ENCODE measurements around the gene ABCC8.

The ABCC8 gene

DNA sequence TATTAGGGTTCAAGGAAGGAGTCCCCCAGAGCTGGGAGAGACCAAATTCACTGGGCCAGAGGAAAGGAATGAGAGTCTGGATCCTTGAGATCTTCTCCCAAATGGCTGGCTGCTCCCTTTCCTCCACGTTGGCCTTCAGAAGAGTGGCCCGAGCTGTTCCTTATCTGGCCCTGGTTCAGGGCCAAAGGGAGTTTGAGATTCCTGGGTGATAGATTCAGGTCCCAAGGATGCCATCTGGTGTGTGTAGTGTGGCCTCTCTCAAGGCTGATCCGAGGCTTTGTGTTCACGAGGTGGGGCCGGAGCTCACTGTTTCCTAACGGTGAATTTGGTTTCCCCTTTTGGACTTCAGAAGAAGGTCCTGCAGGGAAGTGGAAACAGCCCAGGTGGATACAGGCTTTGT, 17.4 kb upstream of the ABCC8 start:
- Histone ChIP-seq H3K4me1 (ENCODE audit: control insufficient read depth, insufficient read depth, low read depth, low read length) (no peaks in the 10 kb centered on the region), H3K23ac (ENCODE audit: low read length in 2 of 2) (no peak overlapping the region), H3K4me3 (ENCODE audit: insufficient read depth in 1 of 2, low read depth in 1 of 2, low read length in 2 of 2) (no peak overlapping the region), H2AK5ac (ENCODE audit: low read length, severe bottlenecking) (no peak overlapping the region), H3K4me2 (ENCODE audit: low read length, poor library complexity, severe bottlenecking) (no peak overlapping the region), H4K8ac (ENCODE audit: low read length) (no peak overlapping the region), H2BK15ac (ENCODE audit: low read depth, poor library complexity, severe bottlenecking) (no peak overlapping the region), H3K9ac (ENCODE audit: low read length) (no peak overlapping the region), H3K18ac (ENCODE audit: low read depth in 1 of 2, low read length in 2 of 2) (no peak overlapping the region), H3K14ac (ENCODE audit: low read length in 2 of 2) (no peak overlapping the region), H2BK12ac (ENCODE audit: low read length in 2 of 2) (no peak overlapping the region), H2BK120ac (ENCODE audit: low read depth, low read length) (no peak overlapping the region), H3K36me3 (ENCODE audit: control insufficient read depth in 1 of 2, insufficient read depth in 2 of 2, low read depth in 1 of 2, low read length in 2 of 2) (no peaks in the 10 kb centered on the region), H4K91ac (ENCODE audit: low read length) (no peak overlapping the region), H3K4ac (ENCODE audit: low read depth in 1 of 2, low read length in 2 of 2) (no peak overlapping the region), H2BK5ac (ENCODE audit: low read depth, low read length, poor library complexity, severe bottlenecking) (no peak overlapping the region), H3K27ac (ENCODE audit: low read length, poor library complexity, severe bottlenecking) (no peak overlapping the region), H3K9me3 (ENCODE audit: control insufficient read depth, low read length) (no peaks in the 10 kb centered on the region), H3K27me3 (ENCODE audit: control insufficient read depth in 1 of 2, insufficient read depth in 1 of 2, low read length in 2 of 2) (peaks cover 47 to 92% of the 10 kb centered on the region in 2 experiments), H3K79me1 (replicated peaks; ENCODE audit: low read length, poor library complexity, severe bottlenecking) (no peaks in the 10 kb centered on the region), H2AFZ (ENCODE audit: low read depth, low read length) (no peak overlapping the region)
- WGBS = 78% methylated on average over 6 of the region's 6 CpGs
- no peak for DNase-seq

- Histone ChIP-seq H3K18ac (ENCODE audit: low read depth in 1 of 2, low read length in 2 of 2) (no peak overlapping the region), H3K9ac (ENCODE audit: low read length) (no peak overlapping the region), H3K23ac (ENCODE audit: low read length in 2 of 2) (no peak overlapping the region), H2AFZ (ENCODE audit: low read depth, low read length) (no peak overlapping the region), H4K8ac (ENCODE audit: low read length) (no peak overlapping the region), H3K27ac (ENCODE audit: low read length, poor library complexity, severe bottlenecking) (no peak overlapping the region), H2AK5ac (ENCODE audit: low read length, severe bottlenecking) (no peak overlapping the region), H2BK120ac (ENCODE audit: low read depth, low read length) (no peak overlapping the region), H3K79me1 (replicated peaks; ENCODE audit: low read length, poor library complexity, severe bottlenecking) (no peaks in the 10 kb centered on the region), H3K9me3 (ENCODE audit: control insufficient read depth, low read length) (no peaks in the 10 kb centered on the region), H3K4me1 (ENCODE audit: control insufficient read depth, insufficient read depth, low read depth, low read length) (no peaks in the 10 kb centered on the region), H3K4ac (ENCODE audit: low read depth in 1 of 2, low read length in 2 of 2) (no peak overlapping the region), H2BK12ac (ENCODE audit: low read length in 2 of 2) (no peak overlapping the region), H3K4me3 (ENCODE audit: insufficient read depth in 1 of 2, low read depth in 1 of 2, low read length in 2 of 2) (no peak overlapping the region), H4K91ac (ENCODE audit: low read length) (no peak overlapping the region), H2BK5ac (ENCODE audit: low read depth, low read length, poor library complexity, severe bottlenecking) (no peak overlapping the region), H3K36me3 (ENCODE audit: control insufficient read depth in 1 of 2, insufficient read depth in 2 of 2, low read depth in 1 of 2, low read length in 2 of 2) (no peaks in the 10 kb centered on the region), H3K27me3 (ENCODE audit: control insufficient read depth in 1 of 2, insufficient read depth in 1 of 2, low read length in 2 of 2) (peaks cover 36 to 76% of the 10 kb centered on the region in 2 experiments), H3K4me2 (ENCODE audit: low read length, poor library complexity, severe bottlenecking) (no peak overlapping the region), H3K14ac (ENCODE audit: low read length in 2 of 2) (no peak overlapping the region), H2BK15ac (ENCODE audit: low read depth, poor library complexity, severe bottlenecking) (no peak overlapping the region)
- WGBS = 79% methylated on average over 4 of the region's 4 CpGs
- no peak for DNase-seq
Observed at GRCh38 chr11:17490938-17491337, 14.3 kb upstream of the ABCC8 start.

- no peak overlapping the region for H2BK15ac ChIP-seq (ENCODE audit: low read depth, poor library complexity, severe bottlenecking)
- H2AFZ ChIP-seq (ENCODE audit: low read depth, low read length) = no peak overlapping the region
- no peak overlapping the region for H2AK5ac ChIP-seq (ENCODE audit: low read length, severe bottlenecking)
- H3K4me2 ChIP-seq (ENCODE audit: low read length, poor library complexity, severe bottlenecking) = no peak overlapping the region
- H2BK5ac ChIP-seq (ENCODE audit: low read depth, low read length, poor library complexity, severe bottlenecking) = no peak overlapping the region
- H3K23ac ChIP-seq (ENCODE audit: low read length in 2 of 2) = no peak overlapping the region
- no peak overlapping the region for H4K8ac ChIP-seq (ENCODE audit: low read length)
- no peaks in the 10 kb centered on the region for H3K79me1 ChIP-seq (replicated peaks; ENCODE audit: low read length, poor library complexity, severe bottlenecking)
- H3K27ac ChIP-seq (ENCODE audit: low read length, poor library complexity, severe bottlenecking) = no peak overlapping the region
- no peak overlapping the region for H3K4ac ChIP-seq (ENCODE audit: low read depth in 1 of 2, low read length in 2 of 2)
- H2BK120ac ChIP-seq (ENCODE audit: low read depth, low read length) = no peak overlapping the region
- H3K18ac ChIP-seq (ENCODE audit: low read depth in 1 of 2, low read length in 2 of 2) = no peak overlapping the region
- no peaks in the 10 kb centered on the region for H3K36me3 ChIP-seq (ENCODE audit: control insufficient read depth in 1 of 2, insufficient read depth in 2 of 2, low read depth in 1 of 2, low read length in 2 of 2)
- H2BK12ac ChIP-seq (ENCODE audit: low read length in 2 of 2) = no peak overlapping the region
- 87% methylated on average over 6 of the region's 6 CpGs for WGBS
- peaks cover 36 to 74% of the 10 kb centered on the region in 2 experiments for H3K27me3 ChIP-seq (ENCODE audit: control insufficient read depth in 1 of 2, insufficient read depth in 1 of 2, low read length in 2 of 2)
- no peak for DNase-seq
- H3K9me3 ChIP-seq (ENCODE audit: control insufficient read depth, low read length) = no peaks in the 10 kb centered on the region
- no peak overlapping the region for H3K4me3 ChIP-seq (ENCODE audit: insufficient read depth in 1 of 2, low read depth in 1 of 2, low read length in 2 of 2)
- no peak overlapping the region for H4K91ac ChIP-seq (ENCODE audit: low read length)
- H3K9ac ChIP-seq (ENCODE audit: low read length) = no peak overlapping the region
- no peak overlapping the region for H3K14ac ChIP-seq (ENCODE audit: low read length in 2 of 2)
- H3K4me1 ChIP-seq (ENCODE audit: control insufficient read depth, insufficient read depth, low read depth, low read length) = no peaks in the 10 kb centered on the region
Observed at GRCh38 chr11:17490232-17490631, 13.6 kb upstream of the ABCC8 start.

GRCh38 chr11:17489751-17490150, 13.1 kb upstream of the ABCC8 start:
- H3K18ac ChIP-seq (ENCODE audit: low read depth in 1 of 2, low read length in 2 of 2) = no peak overlapping the region
- no peak overlapping the region for H3K14ac ChIP-seq (ENCODE audit: low read length in 2 of 2)
- H3K79me1 ChIP-seq (replicated peaks; ENCODE audit: low read length, poor library complexity, severe bottlenecking) = no peaks in the 10 kb centered on the region
- H2BK120ac ChIP-seq (ENCODE audit: low read depth, low read length) = no peak overlapping the region
- no peak overlapping the region for H2AFZ ChIP-seq (ENCODE audit: low read depth, low read length)
- H3K4me2 ChIP-seq (ENCODE audit: low read length, poor library complexity, severe bottlenecking) = no peak overlapping the region
- H4K8ac ChIP-seq (ENCODE audit: low read length) = no peak overlapping the region
- no peaks in the 10 kb centered on the region for H3K9me3 ChIP-seq (ENCODE audit: control insufficient read depth, low read length)
- WGBS = 72% methylated on average over 4 of the region's 5 CpGs
- H3K4me3 ChIP-seq (ENCODE audit: insufficient read depth in 1 of 2, low read depth in 1 of 2, low read length in 2 of 2) = no peak overlapping the region
- peaks cover 41 to 74% of the 10 kb centered on the region in 2 experiments for H3K27me3 ChIP-seq (ENCODE audit: control insufficient read depth in 1 of 2, insufficient read depth in 1 of 2, low read length in 2 of 2)
- H3K27ac ChIP-seq (ENCODE audit: low read length, poor library complexity, severe bottlenecking) = no peak overlapping the region
- H3K4me1 ChIP-seq (ENCODE audit: control insufficient read depth, insufficient read depth, low read depth, low read length) = no peaks in the 10 kb centered on the region
- no peak overlapping the region for H3K4ac ChIP-seq (ENCODE audit: low read depth in 1 of 2, low read length in 2 of 2)
- H2BK15ac ChIP-seq (ENCODE audit: low read depth, poor library complexity, severe bottlenecking) = no peak overlapping the region
- H3K23ac ChIP-seq (ENCODE audit: low read length in 2 of 2) = no peak overlapping the region
- no peak overlapping the region for H2BK12ac ChIP-seq (ENCODE audit: low read length in 2 of 2)
- DNase-seq = no peak
- no peak overlapping the region for H3K9ac ChIP-seq (ENCODE audit: low read length)
- H2BK5ac ChIP-seq (ENCODE audit: low read depth, low read length, poor library complexity, severe bottlenecking) = no peak overlapping the region
- no peak overlapping the region for H2AK5ac ChIP-seq (ENCODE audit: low read length, severe bottlenecking)
- no peak overlapping the region for H4K91ac ChIP-seq (ENCODE audit: low read length)
- no peaks in the 10 kb centered on the region for H3K36me3 ChIP-seq (ENCODE audit: control insufficient read depth in 1 of 2, insufficient read depth in 2 of 2, low read depth in 1 of 2, low read length in 2 of 2)
